Measurements from ENCODE around the gene ADAM12. TPM values are rescaled to one million over a fixed set of nuclear protein-coding genes. Genes with fewer than 3 reads are reported as not detected.

ADAM12 gene
- total and polyA plus RNA-seq, 2 of the 13 experiments (the other 11 are each of a cell fraction or from before 2014, with no cell fraction given), result not detected

GRCh38 chr10:126398383-126398743, 10.1 kb upstream of the ADAM12 start:
- no peak for FAIRE-seq
- BruUV-seq (replicated peaks), result no TSS peak
- H3K4me3 ChIP-seq (replicated peaks in 1 of 3; ENCODE audit: insufficient read depth in 1 of 3, low read depth in 2 of 3, low read length in 3 of 3), result no peak overlapping the region
- no peaks in the 10 kb centered on the region for H4K20me1 ChIP-seq (ENCODE audit: insufficient read depth, low read length)
- no peak for DNase-seq (ENCODE audit: low spot score)
- H3K27me3 ChIP-seq (ENCODE audit: control insufficient read depth in 1 of 2, insufficient read depth in 2 of 2, low read length in 2 of 2), result peaks cover 0 to 5% of the 10 kb centered on the region in 2 experiments; a peak in 1 of 5 replicates
- TF ChIP-seq ZNF879 (CRISPR knock-in tag; IDR thresholded peaks at IDR 0.05) (no peak), RARA (CRISPR knock-in tag; IDR thresholded peaks at IDR 0.05) (no peak), BORCS8-MEF2B (CRISPR knock-in tag; IDR thresholded peaks at IDR 0.05) (no peak), THAP8 (CRISPR knock-in tag; IDR thresholded peaks at IDR 0.05; ENCODE audit: borderline replicate concordance) (no peak), PITX1 (CRISPR knock-in tag; IDR thresholded peaks at IDR 0.05) (no peak), AHR (CRISPR knock-in tag; IDR thresholded peaks at IDR 0.05) (no peak), KDM5A (IDR thresholded peaks at IDR 0.05; ENCODE audit: borderline replicate concordance, low read length) (no peak), ZNF274 (CRISPR knock-in tag; IDR thresholded peaks at IDR 0.05) (no peak), POLR2G (IDR thresholded peaks at IDR 0.05; ENCODE audit: low read depth, low read length) (no peak), GZF1 (CRISPR knock-in tag; IDR thresholded peaks at IDR 0.05) (no peak), SALL1 (CRISPR knock-in tag; IDR thresholded peaks at IDR 0.05) (no peak), ZSCAN9 (CRISPR knock-in tag; IDR thresholded peaks at IDR 0.05; ENCODE audit: borderline replicate concordance) (no peak), CAMTA2 (CRISPR knock-in tag; IDR thresholded peaks at IDR 0.05; ENCODE audit: borderline replicate concordance) (no peak), ZNF678 (CRISPR knock-in tag; IDR thresholded peaks at IDR 0.05) (no peak), ZNF629 (CRISPR knock-in tag; conservative IDR thresholded peaks at IDR 0.05) (no peak)
- no peak overlapping the region for H2AFZ ChIP-seq (ENCODE audit: low read length)
- 16% methylated on average over 3 of the region's 3 CpGs for WGBS (ENCODE audit: low lambda C conversion rate)
- CTCF ChIA-PET (ENCODE audit: low intra/inter-chr PET ratio, low total read pairs), result no interaction called here
- in situ Hi-C loops (cut with HindIII; ENCODE audit: extremely low pct_ligation_motif_present, low pct_unique_long_range_greater_than_20kb) (loop anchor here (25.0 kb wide), 1 partner anchor 411 kb away; no protein-coding TSS in a partner anchor), intact Hi-C loops (cut with micrococcal nuclease; ENCODE audit: unreplicated experiment) (no loop called here)
- no peak for ATAC-seq
- POLR2A ChIA-PET, result no interaction called here
- H3K79me2 ChIP-seq (ENCODE audit: insufficient read depth, low read length), result no peaks in the 10 kb centered on the region
- H3K4me1 ChIP-seq (ENCODE audit: insufficient read depth, low read length), result no peaks in the 10 kb centered on the region
- H3K9me3 ChIP-seq (ENCODE audit: low read length), result no peaks in the 10 kb centered on the region
- no peak overlapping the region for H3K4me2 ChIP-seq (ENCODE audit: low read depth, low read length)
- H3K9ac ChIP-seq (ENCODE audit: insufficient read depth, low read depth, low read length), result no peak overlapping the region
- no peaks in the 10 kb centered on the region for H3K36me3 ChIP-seq (replicated peaks in 1 of 2; ENCODE audit: control insufficient read depth in 1 of 2, insufficient read depth in 2 of 2, low read length in 2 of 2)
- no peak overlapping the region for H3K27ac ChIP-seq (ENCODE audit: extremely low read length, insufficient read depth, low read length)
